H1 (cell line): ENCODE measurements around the gene LGALS12. TPM values are rescaled to one million over a fixed set of nuclear protein-coding genes. Genes with fewer than 3 reads are reported as not detected.
"Not testable (repeated sequence)": the region's sequence is repeated elsewhere in the genome, so short reads cannot be mapped to it uniquely, and the experiment has no call there.

Experiments
- CTCF ChIA-PET: fragments of 300-600 bp; sonication (Branson Sonifier 250); formaldehyde crosslinking; loops from one replicate; lab custom pipeline; 2021; ENCODE audit not compliant: partially characterized antibody; lab: Charles Lee
- POLR2A ChIA-PET: fragments of 300-600 bp; sonication (Branson Sonifier 250); formaldehyde crosslinking; loops from one replicate; lab custom pipeline; 2021; ENCODE audit warnings: inconsistent platforms; ENCODE audit not compliant: partially characterized antibody; lab: Charles Lee
- DNase-seq, 2 experiments: peaks; one replicate each; pipeline versions ENCODE4 v3.0.0 to v3.0.0-alpha.2; 2010 to 2022; ENCODE audit warnings: low spot score in 2 of 2, low read depth in 1 of 2, mixed read lengths in 1 of 2
- FAIRE-seq: peaks from 2 replicates; lab custom pipeline; 2011; peaks lifted over from hg19 to GRCh38; lab: Jason Lieb, UNC
- H2AFZ ChIP-seq: 2 replicates; pipeline ENCODE4 v1.8.1; 2012; ENCODE audit warnings: low read length, inconsistent platforms
- H2AK5ac ChIP-seq: 2 replicates; pipeline ENCODE4 v1.6.1; 2013; ENCODE audit warnings: low read depth, low read length
- H2BK120ac ChIP-seq: replicated peaks from 2 replicates; pipeline ENCODE3; 2013; ENCODE audit warnings: low read depth, low read length, inconsistent platforms
- H2BK12ac ChIP-seq: 2 replicates; pipeline ENCODE4 v1.6.1; 2013; ENCODE audit warnings: low read depth, low read length
- H2BK15ac ChIP-seq: 2 replicates; pipeline ENCODE4 v1.6.1; 2013; ENCODE audit warnings: low read length
- H2BK20ac ChIP-seq: 2 replicates; pipeline ENCODE4 v1.6.1; 2013; ENCODE audit warnings: low read length
- H2BK5ac ChIP-seq: 2 replicates; pipeline ENCODE4 v1.6.1; 2013; ENCODE audit warnings: low read depth, low read length
- H3K14ac ChIP-seq: 2 replicates; pipeline ENCODE4 v1.6.1; 2013; ENCODE audit warnings: inconsistent platforms; ENCODE audit not compliant: insufficient read length
- H3K18ac ChIP-seq: 2 replicates; pipeline ENCODE4 v1.6.1; 2013; ENCODE audit warnings: low read length; ENCODE audit errors: extremely low read depth
- H3K23ac ChIP-seq: 2 replicates; pipeline ENCODE4 v1.6.1; 2013; ENCODE audit warnings: inconsistent platforms; ENCODE audit not compliant: insufficient read length
- H3K23me2 ChIP-seq: 2 replicates; pipeline ENCODE4 v1.6.1; 2013; ENCODE audit warnings: low read depth, low read length
- H3K27ac ChIP-seq: 2 replicates; pipeline ENCODE4 v1.6.1; 2011; ENCODE audit warnings: low read depth, low read length, inconsistent platforms
- H3K27me3 ChIP-seq, 4 experiments: replicated peaks in 1 of 4; 1 replicate in 1 of 4; 2 replicates in 3 of 4; pipeline versions ENCODE4 v1.6.1 to v1.8.1; 2011 to 2013; ENCODE audit warnings: low read length in 3 of 4, mild to moderate bottlenecking in 3 of 4, inconsistent platforms in 2 of 4, mixed read lengths in 2 of 4, moderate library complexity in 1 of 4; ENCODE audit not compliant: control insufficient read depth in 3 of 4, insufficient read depth in 3 of 4; ENCODE audit errors: extremely low read depth in 1 of 4
- H3K36me3 ChIP-seq, 4 experiments: 2 replicates each; pipeline versions ENCODE4 v1.6.1 to v1.8.1; 2011 to 2013; ENCODE audit warnings: mild to moderate bottlenecking in 4 of 4, low read length in 3 of 4, moderate library complexity in 2 of 4, control low read depth in 1 of 4, inconsistent platforms in 1 of 4; ENCODE audit not compliant: insufficient read depth in 4 of 4, control insufficient read depth in 2 of 4
- H3K4ac ChIP-seq: replicated peaks from 2 replicates; pipeline ENCODE3; 2013; ENCODE audit warnings: low read length, low read depth, mixed read lengths, inconsistent platforms; ENCODE audit not compliant: insufficient read length
- H3K4me1 ChIP-seq, 4 experiments: replicated peaks in 1 of 4; 1 replicate in 1 of 4; 2 replicates in 3 of 4; pipeline versions ENCODE4 v1.6.1 to v1.8.1; 2011 to 2013; ENCODE audit warnings: low read length in 3 of 4, inconsistent platforms in 2 of 4, mixed read lengths in 1 of 4; ENCODE audit not compliant: insufficient read depth in 4 of 4, control insufficient read depth in 3 of 4
- H3K4me2 ChIP-seq, 2 experiments: 2 replicates each; pipeline versions ENCODE4 v1.6.1 to v1.8.1; 2011 to 2013; ENCODE audit warnings: low read depth in 2 of 2, low read length in 2 of 2, control low read depth in 1 of 2, inconsistent platforms in 1 of 2, mild to moderate bottlenecking in 1 of 2; ENCODE audit not compliant: insufficient read depth in 1 of 2
- H3K4me3 ChIP-seq, 4 experiments: fragments of 200-600, 300-600 bp in 1 of 4; sonication (generic), shearing (Covaris generic), sonication (Bioruptor Twin) in 1 of 4; 2 replicates each; pipeline versions ENCODE4 v1.5.1 to v1.8.1; 2011 to 2016; ENCODE audit warnings: low read length in 4 of 4, low read depth in 3 of 4, control low read depth in 2 of 4, inconsistent platforms in 2 of 4, mild to moderate bottlenecking in 2 of 4, mixed read lengths in 1 of 4, moderate library complexity in 1 of 4; ENCODE audit not compliant: insufficient read depth in 2 of 4; ENCODE audit errors: extremely low read depth in 1 of 4
- H3K56ac ChIP-seq: replicated peaks from 2 replicates; pipeline ENCODE3; 2013; ENCODE audit warnings: low read depth, mild to moderate bottlenecking, mixed read lengths, low read length, inconsistent platforms; ENCODE audit not compliant: insufficient read length
- H3K79me1 ChIP-seq: 2 replicates; pipeline ENCODE4 v1.6.1; 2013; ENCODE audit warnings: low read depth, low read length, control low read depth
- H3K79me2 ChIP-seq, 2 experiments: 2 replicates each; pipeline versions ENCODE4 v1.6.1 to v1.8.1; 2012 to 2013; ENCODE audit warnings: low read length in 2 of 2, mild to moderate bottlenecking in 2 of 2, inconsistent platforms in 1 of 2; ENCODE audit not compliant: insufficient read depth in 2 of 2, control insufficient read depth in 1 of 2
- H3K9ac ChIP-seq, 4 experiments: replicated peaks in 1 of 4; 1 replicate in 1 of 4; 2 replicates in 3 of 4; pipeline versions ENCODE4 v1.6.1 to v1.8.1; 2011 to 2013; ENCODE audit warnings: low read depth in 3 of 4, low read length in 3 of 4, control low read depth in 2 of 4, mild to moderate bottlenecking in 2 of 4, moderate library complexity in 2 of 4, inconsistent platforms in 1 of 4; ENCODE audit errors: extremely low read depth in 1 of 4
- H3K9me3 ChIP-seq, 2 experiments: 2 replicates each; pipeline versions ENCODE4 v1.6.1 to v1.8.1; 2012 to 2013; ENCODE audit warnings: mild to moderate bottlenecking in 2 of 2, moderate library complexity in 2 of 2, control low read depth in 1 of 2, inconsistent platforms in 1 of 2, low read depth in 1 of 2, low read length in 1 of 2, mixed read lengths in 1 of 2; ENCODE audit not compliant: insufficient read depth in 2 of 2
- H4K20me1 ChIP-seq, 2 experiments: replicated peaks in 1 of 2; 2 replicates each; pipeline versions ENCODE3 to v1.8.1; 2011 to 2013; ENCODE audit warnings: inconsistent platforms in 2 of 2, low read length in 2 of 2, mild to moderate bottlenecking in 1 of 2; ENCODE audit not compliant: insufficient read depth in 2 of 2, control insufficient read depth in 1 of 2
- H4K5ac ChIP-seq: 2 replicates; pipeline ENCODE4 v1.6.1; 2013; ENCODE audit warnings: low read length, low read depth, mixed read lengths, inconsistent platforms; ENCODE audit not compliant: insufficient read length
- H4K8ac ChIP-seq: 2 replicates; pipeline ENCODE4 v1.8.0; 2013; ENCODE audit warnings: mild to moderate bottlenecking, moderate library complexity, low read length, inconsistent platforms; ENCODE audit not compliant: insufficient read depth; ENCODE audit errors: extremely low read depth
- H4K91ac ChIP-seq: replicated peaks from 2 replicates; pipeline ENCODE3; 2013; ENCODE audit warnings: low read length, mixed read lengths, inconsistent platforms; ENCODE audit not compliant: insufficient read length
- WGBS, 2 experiments: shearing (Covaris generic) in 1 of 2; methylation state at CpG; one replicate each; pipeline versions ENCODE4 v1.1.6 to v1.1.7; 2013 to 2015; ENCODE audit warnings: low lambda C conversion rate in 2 of 2, mixed read lengths in 2 of 2, inconsistent platforms in 1 of 2, low coverage in 1 of 2, missing lambda C conversion rate in 1 of 2; ENCODE audit not compliant: insufficient replicate concordance in 2 of 2, insufficient coverage in 1 of 2, insufficient read length in 1 of 2; ENCODE audit errors: extremely low coverage in 1 of 2, missing lambda C conversion rate in 1 of 2; 5-methylcytosine and 5-hydroxymethylcytosine counted together
- polyA plus RNA-seq, 7 experiments: library from polyadenylated mRNA; depleted of rRNA in 3 of 7; stranded (reverse) in 5 of 7; unstranded in 2 of 7; fragments of >200 nt in 5 of 7; fragments of 200-250 nt in 2 of 7; gene quantifications; 1 replicate in 5 of 7; 2 replicates in 1 of 7; 4 replicates in 1 of 7; pipeline versions ENCODE4 v1.2.1 to v1.2.3, GENCODE V29; 2011 to 2013; ENCODE audit warnings: missing spikeins in 2 of 7, mixed read lengths in 2 of 7
- total RNA-seq: library from RNA; stranded (reverse); fragmentation: NEBNext Ultra II Directional; extraction: Animal tissue kit (Norgen Biotek cat#: 25700); gene quantifications from 2 replicates; pipeline ENCODE4 v1.2.1, GENCODE V29; 2021

Gene LGALS12
- total and polyA plus RNA-seq, 2 of the 8 experiments (the other 6 are each of a cell fraction or from before 2014, with no cell fraction given): 1.6 to 2.9 TPM

GRCh38 chr11:63528729-63529278, 22.9 kb downstream of the LGALS12 start:
- H4K20me1 ChIP-seq, DNase-seq, H2AFZ ChIP-seq, H3K9me3 ChIP-seq, H4K8ac ChIP-seq, H3K27me3 ChIP-seq, H3K79me1 ChIP-seq, H3K79me2 ChIP-seq, H3K23ac ChIP-seq, H2BK15ac ChIP-seq, FAIRE-seq, H3K23me2 ChIP-seq, H3K36me3 ChIP-seq: not testable (repeated sequence)
- H3K9ac ChIP-seq: peak overlapping the region; percentile 39 to 50 (median 43); a peak in 5 of 7 replicates
- peak overlapping the region; percentile 58 for H2BK5ac ChIP-seq
- peak overlapping the region; percentile 48 for H3K4ac ChIP-seq
- peak overlapping the region; percentile 97 for H3K18ac ChIP-seq
- peak overlapping the region; percentile 85 for H4K5ac ChIP-seq
- WGBS, 2 experiments: 0% methylated on average over 1 of the region's 3 CpGs; no CpG with 5 or more reads in 1 of the 2 experiments
- POLR2A ChIA-PET: interaction anchor here (0.7 to 2.2 kb wide), 10 partner anchors 9 to 38 kb away, joined by 3 to 17 read pairs (median 6); partner anchors contain the start of genes LGALS12 and PLAAT5
- H3K4me3 ChIP-seq: peak overlapping the region in 1 of 4 experiments; percentile 41; a peak in 1 of 8 replicates
- peak overlapping the region; percentile 89 for H3K27ac ChIP-seq
- peak overlapping the region; percentile 71 for H3K14ac ChIP-seq
- peak overlapping the region; percentile 78 for H2BK120ac ChIP-seq
- CTCF ChIA-PET: interaction anchor here (1.4 to 1.8 kb wide), 2 partner anchors 17 to 50 kb away, joined by 4 to 10 read pairs; no protein-coding TSS in a partner anchor
- peak overlapping the region; percentile 35 to 54 for H3K4me2 ChIP-seq
- H2AK5ac ChIP-seq: peak overlapping the region; percentile 11; the same call in 1 of the 2 replicates
- H4K91ac ChIP-seq: peak overlapping the region; percentile 81
- peak overlapping the region; percentile 97; the same call in 1 of the 2 replicates for H2BK12ac ChIP-seq
- H3K4me1 ChIP-seq: peaks cover 16 to 31% (median 30%) of the 10 kb centered on the region in 4 experiments; a peak in 6 of 7 replicates
- H3K56ac ChIP-seq: peak overlapping the region; percentile 2
- H2BK20ac ChIP-seq: peak overlapping the region; percentile 21; the same call in 1 of the 2 replicates
